ENCODE results near the gene EIF4G1. TPM values are rescaled to one million over a fixed set of nuclear protein-coding genes. Genes with fewer than 3 reads are reported as not detected.
A peak's percentile ranks its signal among the peaks of the same experiment; 100 is the strongest.

The EIF4G1 gene
- total RNA-seq, 1 donor from 2014 or later: 192 TPM

DNA sequence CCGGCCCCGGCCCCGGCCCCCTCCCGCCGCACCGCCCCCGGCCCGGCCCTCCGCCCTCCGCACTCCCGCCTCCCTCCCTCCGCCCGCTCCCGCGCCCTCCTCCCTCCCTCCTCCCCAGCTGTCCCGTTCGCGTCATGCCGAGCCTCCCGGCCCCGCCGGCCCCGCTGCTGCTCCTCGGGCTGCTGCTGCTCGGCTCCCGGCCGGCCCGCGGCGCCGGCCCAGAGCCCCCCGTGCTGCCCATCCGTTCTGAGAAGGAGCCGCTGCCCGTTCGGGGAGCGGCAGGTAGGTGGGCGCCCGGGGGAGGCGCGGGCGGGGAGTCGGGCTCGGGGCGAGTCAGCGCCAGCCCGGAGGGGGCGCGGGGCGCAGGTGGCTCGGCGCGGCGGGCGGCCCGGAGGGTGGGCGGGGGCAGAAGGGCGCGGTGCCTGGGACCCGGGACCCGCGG lies 65.8 kb downstream of the EIF4G1 start:
- no peaks in the 10 kb centered on the region for H3K27me3 ChIP-seq
- no peaks in the 10 kb centered on the region for H3K36me3 ChIP-seq
- no peaks in the 10 kb centered on the region for H3K9me3 ChIP-seq
- peaks cover 0 to 11% of the 10 kb centered on the region in 2 donors for H3K4me1 ChIP-seq
- peak overlapping the region; percentile 75 to 77 for H3K4me3 ChIP-seq
- no peak overlapping the region for H3K27ac ChIP-seq
- TF ChIP-seq, protein P1, sequence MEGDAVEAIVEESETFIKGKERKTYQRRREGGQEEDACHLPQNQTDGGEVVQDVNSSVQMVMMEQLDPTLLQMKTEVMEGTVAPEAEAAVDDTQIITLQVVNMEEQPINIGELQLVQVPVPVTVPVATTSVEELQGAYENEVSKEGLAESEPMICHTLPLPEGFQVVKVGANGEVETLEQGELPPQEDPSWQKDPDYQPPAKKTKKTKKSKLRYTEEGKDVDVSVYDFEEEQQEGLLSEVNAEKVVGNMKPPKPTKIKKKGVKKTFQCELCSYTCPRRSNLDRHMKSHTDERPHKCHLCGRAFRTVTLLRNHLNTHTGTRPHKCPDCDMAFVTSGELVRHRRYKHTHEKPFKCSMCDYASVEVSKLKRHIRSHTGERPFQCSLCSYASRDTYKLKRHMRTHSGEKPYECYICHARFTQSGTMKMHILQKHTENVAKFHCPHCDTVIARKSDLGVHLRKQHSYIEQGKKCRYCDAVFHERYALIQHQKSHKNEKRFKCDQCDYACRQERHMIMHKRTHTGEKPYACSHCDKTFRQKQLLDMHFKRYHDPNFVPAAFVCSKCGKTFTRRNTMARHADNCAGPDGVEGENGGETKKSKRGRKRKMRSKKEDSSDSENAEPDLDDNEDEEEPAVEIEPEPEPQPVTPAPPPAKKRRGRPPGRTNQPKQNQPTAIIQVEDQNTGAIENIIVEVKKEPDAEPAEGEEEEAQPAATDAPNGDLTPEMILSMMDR (IDR thresholded peaks at IDR 0.05): no peak
- intact Hi-C loops (cut with DNase I): no loop called here
- peak in 1 of 2 donors; percentile 83 for DNase-seq (ENCODE audit: low spot score in 2 of 2)

DNA sequence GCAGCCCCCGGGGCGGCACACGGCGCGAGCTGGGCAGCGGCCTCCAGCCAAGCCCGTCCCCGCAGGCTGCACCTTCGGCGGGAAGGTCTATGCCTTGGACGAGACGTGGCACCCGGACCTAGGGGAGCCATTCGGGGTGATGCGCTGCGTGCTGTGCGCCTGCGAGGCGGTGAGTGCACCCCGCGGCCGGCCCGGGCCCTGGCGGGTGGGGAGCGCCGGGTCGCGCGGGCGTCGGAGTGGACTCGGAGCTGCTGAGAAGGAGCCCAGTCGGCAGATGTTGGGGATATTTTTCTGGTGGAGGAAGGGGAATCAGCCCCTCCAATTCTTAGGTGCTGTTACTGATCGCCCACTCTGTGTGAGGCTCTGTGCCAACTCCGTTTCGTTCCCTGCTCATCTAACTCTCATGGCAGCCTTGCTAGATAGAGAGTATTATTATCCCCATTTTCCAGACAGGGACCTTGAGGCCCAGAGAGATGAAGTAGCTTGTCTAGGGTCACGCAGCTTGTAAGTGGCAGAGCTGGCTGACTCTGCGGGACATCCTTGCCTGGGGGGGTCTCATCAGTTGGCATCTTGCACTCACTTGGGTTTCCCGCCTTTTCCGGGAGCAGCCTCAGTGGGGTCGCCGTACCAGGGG lies 66.3 kb downstream of the EIF4G1 start:
- DNase-seq (ENCODE audit: low spot score in 2 of 2): no peak
- Histone ChIP-seq H3K4me1 (peaks cover 0 to 11% of the 10 kb centered on the region in 2 donors), H3K4me3 (peak overlapping the region; percentile 75 to 77), H3K27ac (no peak overlapping the region), H3K36me3 (no peaks in the 10 kb centered on the region), H3K9me3 (no peaks in the 10 kb centered on the region), H3K27me3 (no peaks in the 10 kb centered on the region)
- intact Hi-C loops (cut with DNase I): no loop called here
- TF ChIP-seq, protein P1 (IDR thresholded peaks at IDR 0.05): no peak

DNA sequence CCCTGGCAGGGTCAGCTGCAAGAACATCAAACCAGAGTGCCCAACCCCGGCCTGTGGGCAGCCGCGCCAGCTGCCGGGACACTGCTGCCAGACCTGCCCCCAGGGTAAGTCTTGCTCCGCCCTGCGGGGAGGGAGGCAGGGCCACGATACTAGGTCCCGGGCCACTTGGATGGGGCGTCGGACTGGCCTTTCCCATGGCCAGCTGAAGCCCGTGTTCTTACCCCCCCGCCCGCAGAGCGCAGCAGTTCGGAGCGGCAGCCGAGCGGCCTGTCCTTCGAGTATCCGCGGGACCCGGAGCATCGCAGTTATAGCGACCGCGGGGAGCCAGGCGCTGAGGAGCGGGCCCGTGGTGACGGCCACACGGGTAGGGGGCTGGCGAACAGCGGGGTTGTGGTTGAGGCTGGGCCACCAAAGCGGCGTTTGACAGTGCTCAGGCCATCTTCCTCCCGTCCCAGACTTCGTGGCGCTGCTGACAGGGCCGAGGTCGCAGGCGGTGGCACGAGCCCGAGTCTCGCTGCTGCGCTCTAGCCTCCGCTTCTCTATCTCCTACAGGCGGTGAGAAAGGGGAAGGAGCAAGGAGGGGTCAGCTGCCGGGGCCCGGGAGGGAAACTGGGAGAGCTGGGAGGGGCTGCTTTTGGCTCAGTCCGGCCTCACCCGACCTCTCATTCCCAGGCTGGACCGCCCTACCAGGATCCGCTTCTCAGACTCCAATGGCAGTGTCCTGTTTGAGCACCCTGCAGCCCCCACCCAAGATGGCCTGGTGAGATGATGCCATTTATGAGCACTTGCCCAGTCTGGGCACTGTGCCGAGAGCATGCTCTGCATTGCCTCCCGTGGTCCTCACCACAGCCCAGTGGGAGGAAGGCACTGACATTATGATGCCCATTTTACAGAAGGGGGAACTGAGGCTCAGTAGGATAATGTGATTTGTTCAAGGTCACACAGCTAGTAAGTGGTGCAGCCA lies 67.1 kb downstream of the EIF4G1 start:
- Histone ChIP-seq H3K27ac (no peak overlapping the region), H3K27me3 (no peaks in the 10 kb centered on the region), H3K4me3 (peak overlapping the region; percentile 75 to 77), H3K4me1 (peaks cover 0 to 11% of the 10 kb centered on the region in 2 donors), H3K36me3 (no peaks in the 10 kb centered on the region), H3K9me3 (no peaks in the 10 kb centered on the region)
- intact Hi-C loops (cut with DNase I): no loop called here
- TF ChIP-seq, protein P1 (IDR thresholded peaks at IDR 0.05): no peak
- no peak for DNase-seq (ENCODE audit: low spot score in 2 of 2)

DNA sequence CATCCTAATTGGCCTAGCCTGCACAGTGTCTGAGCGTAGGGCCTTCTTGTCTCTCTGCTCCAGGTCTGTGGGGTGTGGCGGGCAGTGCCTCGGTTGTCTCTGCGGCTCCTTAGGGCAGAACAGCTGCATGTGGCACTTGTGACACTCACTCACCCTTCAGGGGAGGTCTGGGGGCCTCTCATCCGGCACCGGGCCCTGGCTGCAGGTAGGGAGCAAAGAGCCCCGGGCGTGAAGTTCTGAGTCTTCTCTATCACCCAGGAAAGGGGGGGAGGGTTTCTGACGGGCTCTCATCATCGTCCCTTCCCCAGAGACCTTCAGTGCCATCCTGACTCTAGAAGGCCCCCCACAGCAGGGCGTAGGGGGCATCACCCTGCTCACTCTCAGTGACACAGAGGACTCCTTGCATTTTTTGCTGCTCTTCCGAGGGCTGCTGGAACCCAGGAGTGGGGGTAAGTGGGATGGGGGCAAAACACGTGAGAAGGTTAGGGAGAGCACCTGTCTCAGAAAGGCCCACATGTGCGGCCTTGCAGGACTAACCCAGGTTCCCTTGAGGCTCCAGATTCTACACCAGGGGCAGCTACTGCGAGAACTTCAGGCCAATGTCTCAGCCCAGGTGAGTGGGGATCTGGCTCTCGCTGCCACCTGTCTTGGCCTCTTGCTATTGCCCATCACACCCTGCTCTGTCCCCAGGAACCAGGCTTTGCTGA lies 68.1 kb downstream of the EIF4G1 start:
- Histone ChIP-seq H3K36me3 (no peaks in the 10 kb centered on the region), H3K9me3 (no peaks in the 10 kb centered on the region), H3K27me3 (no peaks in the 10 kb centered on the region), H3K4me1 (peaks cover 0 to 11% of the 10 kb centered on the region in 2 donors), H3K4me3 (no peak overlapping the region), H3K27ac (no peak overlapping the region)
- DNase-seq (ENCODE audit: low spot score in 2 of 2): no peak
- intact Hi-C loops (cut with DNase I): no loop called here
- TF ChIP-seq, protein P1 (IDR thresholded peaks at IDR 0.05): no peak

DNA sequence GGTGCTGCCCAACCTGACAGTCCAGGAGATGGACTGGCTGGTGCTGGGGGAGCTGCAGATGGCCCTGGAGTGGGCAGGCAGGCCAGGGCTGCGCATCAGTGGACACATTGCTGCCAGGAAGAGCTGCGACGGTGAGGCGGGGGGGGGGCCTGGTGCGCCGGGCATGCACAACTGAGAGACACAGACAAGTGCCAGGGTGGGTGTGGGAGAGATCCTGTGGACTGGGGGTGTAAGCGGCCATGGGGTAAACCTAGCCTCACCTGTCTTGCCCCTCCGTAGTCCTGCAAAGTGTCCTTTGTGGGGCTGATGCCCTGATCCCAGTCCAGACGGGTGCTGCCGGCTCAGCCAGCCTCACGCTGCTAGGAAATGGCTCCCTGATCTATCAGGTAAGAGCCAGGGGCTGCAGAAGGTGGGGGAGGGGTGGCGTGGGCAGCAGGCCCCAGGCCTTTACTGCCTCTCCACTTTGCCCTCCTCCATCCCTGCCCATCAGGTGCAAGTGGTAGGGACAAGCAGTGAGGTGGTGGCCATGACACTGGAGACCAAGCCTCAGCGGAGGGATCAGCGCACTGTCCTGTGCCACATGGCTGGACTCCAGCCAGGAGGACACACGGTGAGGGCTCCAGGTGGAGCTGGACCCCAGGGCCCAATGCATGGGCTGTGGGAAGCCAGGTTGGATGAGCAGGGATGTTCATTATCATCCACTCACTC lies 68.8 kb downstream of the EIF4G1 start:
- Histone ChIP-seq H3K36me3 (no peaks in the 10 kb centered on the region), H3K4me1 (peaks cover 0 to 11% of the 10 kb centered on the region in 2 donors), H3K4me3 (no peak overlapping the region), H3K9me3 (no peaks in the 10 kb centered on the region), H3K27ac (no peak overlapping the region), H3K27me3 (no peaks in the 10 kb centered on the region)
- no peak for DNase-seq (ENCODE audit: low spot score in 2 of 2)
- intact Hi-C loops (cut with DNase I): no loop called here
- TF ChIP-seq, protein P1 (IDR thresholded peaks at IDR 0.05): no peak
